Panc1 (cell line): ENCODE data around the gene WDR49. TPM values are rescaled to one million over a fixed set of nuclear protein-coding genes. Genes with fewer than 3 reads are reported as not detected.

Experiments
- ATAC-seq: fragments of 200-7000 bp; cut with Tn5 transposase; 2 replicates; pipeline ENCODE4 v1.9.1; 2020; ENCODE audit warnings: mild to moderate bottlenecking, moderate library complexity
- BruUV-seq: library from RNA; stranded (reverse); fragments of 400-500 nt; replicated peaks from 2 replicates; lab custom pipeline; 2021; lab: Mats Ljungman, UMichigan
- CTCF ChIA-PET: fragments of 300-600 bp; sonication (Branson Sonifier 250); formaldehyde crosslinking; loops from one replicate; lab custom pipeline; 2022; ENCODE audit warnings: antibody characterized with exemption; lab: Charles Lee
- POLR2A ChIA-PET: fragments of 300-600 bp; sonication (Branson Sonifier 250); formaldehyde crosslinking; loops from one replicate; lab custom pipeline; 2022; ENCODE audit warnings: antibody characterized with exemption; lab: Charles Lee
- DNase-seq: peaks from one replicate; pipeline ENCODE4 v3.0.0-alpha.2; 2010; ENCODE audit warnings: low read depth, low spot score
- H3K27ac ChIP-seq: 2 replicates; pipeline ENCODE4 v1.5.1; 2011; ENCODE audit warnings: mild to moderate bottlenecking, low read length, inconsistent platforms
- H3K27me3 ChIP-seq: fragments of 200-500 bp; sonication (Bioruptor generic); 2 replicates; pipeline ENCODE4 v1.6.0; 2014; ENCODE audit warnings: low read length, inconsistent platforms; ENCODE audit not compliant: control insufficient read depth, insufficient read depth
- H3K36me3 ChIP-seq: fragments of 200-500 bp; sonication (Bioruptor generic); 2 replicates; pipeline ENCODE4 v1.5.1; 2014; ENCODE audit warnings: inconsistent platforms, mild to moderate bottlenecking, low read length, moderate library complexity; ENCODE audit not compliant: control insufficient read depth, insufficient read depth
- H3K4me1 ChIP-seq: 2 replicates; pipeline ENCODE4 v1.5.1; 2011; ENCODE audit warnings: inconsistent platforms, mild to moderate bottlenecking, low read length, moderate library complexity; ENCODE audit not compliant: control insufficient read depth, insufficient read depth
- H3K4me3 ChIP-seq, 2 experiments: 2 replicates each; pipeline ENCODE4 v1.5.1; 2011 to 2012; ENCODE audit warnings: low read depth in 2 of 2, low read length in 2 of 2, mild to moderate bottlenecking in 2 of 2, inconsistent platforms in 1 of 2, moderate library complexity in 1 of 2
- H3K9me3 ChIP-seq: fragments of 200-500 bp; sonication (Bioruptor generic); 2 replicates; pipeline ENCODE4 v1.5.1; 2014; ENCODE audit warnings: low read depth, mild to moderate bottlenecking, inconsistent platforms, low read length, moderate library complexity; ENCODE audit not compliant: control insufficient read depth, insufficient read depth
- POLR2AphosphoS5 ChIP-seq: IDR thresholded peaks from 2 replicates; pipeline ENCODE4 v1.6.1; 2012; ENCODE audit warnings: mild to moderate bottlenecking, low read depth, low read length, moderate library complexity
- SIN3A ChIP-seq: IDR thresholded peaks from 2 replicates; pipeline ENCODE4 v1.6.1; 2012; ENCODE audit warnings: low read depth, mild to moderate bottlenecking, low read length, moderate library complexity, borderline replicate concordance; ENCODE audit not compliant: insufficient read depth
- TCF7L2 ChIP-seq: IDR thresholded peaks from 2 replicates; pipeline ENCODE4 v1.6.1; 2011; ENCODE audit warnings: mild to moderate bottlenecking, low read depth, low read length, inconsistent platforms
- in situ Hi-C: cut with HindIII; loops from 2 replicates; pipeline ENCODE4 v1.10.0; 2016; ENCODE audit warnings: low sequenced_read_pairs, low pct_unique_long_range_greater_than_20kb
- intact Hi-C: fragments of 100-400 bp; cut with micrococcal nuclease; formaldehyde crosslinking; loops from one replicate; pipeline ENCODE4 v1.10.0; 2022; ENCODE audit not compliant: unreplicated experiment
- total RNA-seq: library from RNA; stranded (reverse); gene quantifications from one replicate; pipeline ENCODE4 v1.2.1, GENCODE V29; 2021; ENCODE audit not compliant: unreplicated experiment
- TF ChIP-seq, protein P1 (sequence below), 2 experiments: IDR thresholded peaks; 2 replicates each; pipeline ENCODE4 v1.6.1; 2011 to 2012; ENCODE audit warnings: low read depth in 2 of 2, control low read depth in 1 of 2, low read length in 1 of 2, mild to moderate bottlenecking in 1 of 2, moderate library complexity in 1 of 2; ENCODE audit not compliant: insufficient read depth in 1 of 2
- TF ChIP-seq, protein P2 (sequence below): fragments of 450-650 bp; IDR thresholded peaks from 2 replicates; pipeline ENCODE4 v1.5.1; 2017; ENCODE audit warnings: mild to moderate bottlenecking

The WDR49 gene
- total RNA-seq, 1 experiment from 2014 or later = 0.23 TPM

DNA sequence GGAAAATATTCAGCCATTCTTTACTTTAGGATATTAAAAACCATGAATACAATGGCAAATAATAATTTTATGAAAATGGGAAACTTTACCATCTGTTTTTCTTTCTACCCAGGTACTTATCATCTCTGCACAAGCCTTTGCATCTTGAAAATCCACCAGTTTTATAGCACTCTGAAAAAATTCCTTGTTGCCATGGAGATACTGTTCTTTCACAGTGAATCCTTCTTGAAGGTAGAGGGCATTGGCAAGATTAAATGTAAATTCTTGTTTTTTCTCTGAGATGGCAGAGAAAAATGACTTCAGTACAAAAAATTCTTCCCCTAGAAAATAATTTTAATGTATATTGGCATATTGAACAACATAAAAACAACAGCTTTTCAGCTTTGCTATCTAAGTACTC is 186.8 kb downstream of the WDR49 start:
- CTCF ChIA-PET = no interaction called here
- TF ChIP-seq POLR2AphosphoS5 (no peak), SIN3A (no peak), TCF7L2 (no peak)
- TF ChIP-seq, protein P1, sequence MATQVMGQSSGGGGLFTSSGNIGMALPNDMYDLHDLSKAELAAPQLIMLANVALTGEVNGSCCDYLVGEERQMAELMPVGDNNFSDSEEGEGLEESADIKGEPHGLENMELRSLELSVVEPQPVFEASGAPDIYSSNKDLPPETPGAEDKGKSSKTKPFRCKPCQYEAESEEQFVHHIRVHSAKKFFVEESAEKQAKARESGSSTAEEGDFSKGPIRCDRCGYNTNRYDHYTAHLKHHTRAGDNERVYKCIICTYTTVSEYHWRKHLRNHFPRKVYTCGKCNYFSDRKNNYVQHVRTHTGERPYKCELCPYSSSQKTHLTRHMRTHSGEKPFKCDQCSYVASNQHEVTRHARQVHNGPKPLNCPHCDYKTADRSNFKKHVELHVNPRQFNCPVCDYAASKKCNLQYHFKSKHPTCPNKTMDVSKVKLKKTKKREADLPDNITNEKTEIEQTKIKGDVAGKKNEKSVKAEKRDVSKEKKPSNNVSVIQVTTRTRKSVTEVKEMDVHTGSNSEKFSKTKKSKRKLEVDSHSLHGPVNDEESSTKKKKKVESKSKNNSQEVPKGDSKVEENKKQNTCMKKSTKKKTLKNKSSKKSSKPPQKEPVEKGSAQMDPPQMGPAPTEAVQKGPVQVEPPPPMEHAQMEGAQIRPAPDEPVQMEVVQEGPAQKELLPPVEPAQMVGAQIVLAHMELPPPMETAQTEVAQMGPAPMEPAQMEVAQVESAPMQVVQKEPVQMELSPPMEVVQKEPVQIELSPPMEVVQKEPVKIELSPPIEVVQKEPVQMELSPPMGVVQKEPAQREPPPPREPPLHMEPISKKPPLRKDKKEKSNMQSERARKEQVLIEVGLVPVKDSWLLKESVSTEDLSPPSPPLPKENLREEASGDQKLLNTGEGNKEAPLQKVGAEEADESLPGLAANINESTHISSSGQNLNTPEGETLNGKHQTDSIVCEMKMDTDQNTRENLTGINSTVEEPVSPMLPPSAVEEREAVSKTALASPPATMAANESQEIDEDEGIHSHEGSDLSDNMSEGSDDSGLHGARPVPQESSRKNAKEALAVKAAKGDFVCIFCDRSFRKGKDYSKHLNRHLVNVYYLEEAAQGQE (IDR thresholded peaks at IDR 0.05; ENCODE audit: insufficient read depth in 1 of 2, low read depth in 2 of 2, low read length in 1 of 2) = no peak
- TF ChIP-seq, protein P2, sequence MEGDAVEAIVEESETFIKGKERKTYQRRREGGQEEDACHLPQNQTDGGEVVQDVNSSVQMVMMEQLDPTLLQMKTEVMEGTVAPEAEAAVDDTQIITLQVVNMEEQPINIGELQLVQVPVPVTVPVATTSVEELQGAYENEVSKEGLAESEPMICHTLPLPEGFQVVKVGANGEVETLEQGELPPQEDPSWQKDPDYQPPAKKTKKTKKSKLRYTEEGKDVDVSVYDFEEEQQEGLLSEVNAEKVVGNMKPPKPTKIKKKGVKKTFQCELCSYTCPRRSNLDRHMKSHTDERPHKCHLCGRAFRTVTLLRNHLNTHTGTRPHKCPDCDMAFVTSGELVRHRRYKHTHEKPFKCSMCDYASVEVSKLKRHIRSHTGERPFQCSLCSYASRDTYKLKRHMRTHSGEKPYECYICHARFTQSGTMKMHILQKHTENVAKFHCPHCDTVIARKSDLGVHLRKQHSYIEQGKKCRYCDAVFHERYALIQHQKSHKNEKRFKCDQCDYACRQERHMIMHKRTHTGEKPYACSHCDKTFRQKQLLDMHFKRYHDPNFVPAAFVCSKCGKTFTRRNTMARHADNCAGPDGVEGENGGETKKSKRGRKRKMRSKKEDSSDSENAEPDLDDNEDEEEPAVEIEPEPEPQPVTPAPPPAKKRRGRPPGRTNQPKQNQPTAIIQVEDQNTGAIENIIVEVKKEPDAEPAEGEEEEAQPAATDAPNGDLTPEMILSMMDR = no peak
- in situ Hi-C loops = no loop called here

DNA sequence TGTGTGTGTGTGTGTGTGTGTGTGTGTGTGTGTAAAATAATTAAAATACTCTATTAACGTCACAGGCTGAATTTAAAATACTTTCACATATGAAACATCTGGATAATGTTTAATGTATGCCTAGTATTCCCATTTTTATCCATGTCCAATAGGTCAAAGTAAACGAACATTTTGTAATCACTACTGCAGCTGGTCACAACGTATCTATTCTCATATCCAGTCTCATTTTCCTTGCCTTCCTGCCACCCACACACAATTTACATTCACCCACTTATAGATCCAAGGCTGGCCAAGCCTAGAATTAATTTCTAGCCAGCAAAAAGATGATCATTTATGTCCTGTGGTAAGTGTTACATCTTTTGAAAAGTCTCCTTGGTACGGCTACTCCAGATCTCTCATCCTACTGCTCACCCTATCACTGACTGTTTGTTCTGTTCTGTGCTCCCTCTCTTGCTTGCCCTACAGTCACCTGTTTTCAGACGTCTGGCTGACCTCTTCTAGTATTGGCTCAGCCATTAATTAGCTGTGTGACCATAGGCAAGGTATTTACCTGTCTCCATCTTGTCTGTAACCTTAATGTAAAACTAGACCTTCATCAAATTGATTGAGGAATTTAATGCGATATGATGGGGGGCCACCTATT is 197.5 kb downstream of the WDR49 start:
- ChIA-PET POLR2A (no interaction called here), CTCF (no interaction called here)
- DNase-seq (no peak), ATAC-seq (no peak)
- no TSS peak for BruUV-seq
- Histone ChIP-seq H3K4me3 (no peak overlapping the region), H3K27me3 (no peaks in the 10 kb centered on the region), H3K27ac (no peak overlapping the region), H3K36me3 (no peaks in the 10 kb centered on the region), H3K4me1 (no peaks in the 10 kb centered on the region), H3K9me3 (no peaks in the 10 kb centered on the region)
- intact Hi-C loops (no loop called here), in situ Hi-C loops (no loop called here)
- TF ChIP-seq, protein P2 = no peak
- TF ChIP-seq, protein P1 (IDR thresholded peaks at IDR 0.05; ENCODE audit: insufficient read depth in 1 of 2, low read depth in 2 of 2, low read length in 1 of 2) = no peak
- TF ChIP-seq POLR2AphosphoS5 (no peak), SIN3A (no peak), TCF7L2 (no peak)

More for the DNA sequence above, 186.8 kb downstream of the WDR49 start:
- no peak for ATAC-seq
- no TSS peak for BruUV-seq
- intact Hi-C loops = no loop called here
- H3K4me1 ChIP-seq = no peaks in the 10 kb centered on the region
- no peak overlapping the region for H3K4me3 ChIP-seq
- no peaks in the 10 kb centered on the region for H3K9me3 ChIP-seq
- no peaks in the 10 kb centered on the region for H3K27me3 ChIP-seq
- DNase-seq = no peak
- POLR2A ChIA-PET = no interaction called here
- no peaks in the 10 kb centered on the region for H3K36me3 ChIP-seq
- H3K27ac ChIP-seq = no peak overlapping the region
